GM21529 (cell line): ENCODE data around the gene SORCS2.

Experiments used
- ATAC-seq: cut with Tn5 transposase; IDR thresholded peaks from one replicate; pipeline ENCODE4 v1.9.1; 2021; ENCODE audit not compliant: unreplicated experiment

SORCS2 gene

GRCh38 chr4:7638489-7638888 is 446.2 kb downstream of the SORCS2 start:
- no peak for ATAC-seq

- ATAC-seq = no peak
Observed at GRCh38 chr4:7638984-7639789, 446.8 kb downstream of the SORCS2 start.

- no peak for ATAC-seq
Observed at GRCh38 chr4:7640136-7640535, 447.8 kb downstream of the SORCS2 start.

GRCh38 chr4:7641712-7642111 is 449.4 kb downstream of the SORCS2 start:
- ATAC-seq = no peak

- no peak for ATAC-seq
Observed at GRCh38 chr4:7642741-7643458, 450.6 kb downstream of the SORCS2 start.

GRCh38 chr4:7645158-7645557 is 452.8 kb downstream of the SORCS2 start:
- ATAC-seq = no peak

GRCh38 chr4:7645956-7646355 is 453.6 kb downstream of the SORCS2 start:
- no peak for ATAC-seq

GRCh38 chr4:7646384-7647061 is 454.2 kb downstream of the SORCS2 start:
- ATAC-seq = no peak

- no peak for ATAC-seq
Observed at GRCh38 chr4:7647186-7647585, 454.8 kb downstream of the SORCS2 start.

- ATAC-seq = no peak
Observed at GRCh38 chr4:7647600-7648543, 455.5 kb downstream of the SORCS2 start.

- ATAC-seq = no peak
Observed at GRCh38 chr4:7648544-7649395, 456.4 kb downstream of the SORCS2 start.

GRCh38 chr4:7649411-7649740 is 457.0 kb downstream of the SORCS2 start:
- ATAC-seq = no peak

GRCh38 chr4:7649741-7650531 is 457.6 kb downstream of the SORCS2 start:
- ATAC-seq = no peak

- ATAC-seq = no peak
Observed at GRCh38 chr4:7650606-7651385, 458.5 kb downstream of the SORCS2 start.

GRCh38 chr4:7651461-7651921 is 459.2 kb downstream of the SORCS2 start:
- ATAC-seq = no peak

- no peak for ATAC-seq
Observed at GRCh38 chr4:7652006-7652405, 459.7 kb downstream of the SORCS2 start.

GRCh38 chr4:7652451-7652881 is 460.1 kb downstream of the SORCS2 start:
- ATAC-seq = no peak

- ATAC-seq = no peak
Observed at GRCh38 chr4:7652906-7653305, 460.6 kb downstream of the SORCS2 start.
